Neural progenitor cell (in vitro differentiated cells): ENCODE data around the gene ICAM3. TPM values are rescaled to one million over a fixed set of nuclear protein-coding genes. Genes with fewer than 3 reads are reported as not detected.

Experiments
- DNase-seq: peaks from one replicate; pipeline ENCODE4 v3.0.0-alpha.2; 2016; ENCODE audit warnings: low spot score
- H2AFZ ChIP-seq: fragments of 200-600 bp; sonication (generic); replicated peaks from 2 replicates; pipeline ENCODE4 v1.6.1; 2016; ENCODE audit warnings: antibody characterized with exemption
- H3F3A ChIP-seq: fragments of 200-600 bp; sonication (generic); 2 replicates; pipeline ENCODE4 v1.6.1; 2016; ENCODE audit warnings: antibody characterized with exemption, low read depth
- H3K27ac ChIP-seq: fragments of 200-600 bp; sonication (generic); 2 replicates; pipeline ENCODE4 v1.5.1; 2016; ENCODE audit warnings: mild to moderate bottlenecking
- H3K27me3 ChIP-seq: fragments of 200-600 bp; sonication (generic); 2 replicates; pipeline ENCODE4 v1.6.1; 2016; ENCODE audit warnings: mild to moderate bottlenecking, moderate library complexity
- H3K36me3 ChIP-seq: fragments of 200-600 bp; sonication (generic); 2 replicates; pipeline ENCODE4 v1.5.1; 2016
- H3K4me1 ChIP-seq: fragments of 200-600 bp; sonication (generic); 2 replicates; pipeline ENCODE4 v1.6.1; 2016; ENCODE audit warnings: mixed run types
- H3K4me2 ChIP-seq: fragments of 200-600 bp; sonication (generic); 2 replicates; pipeline ENCODE4 v1.6.1; 2016
- H3K4me3 ChIP-seq: fragments of 200-600 bp; sonication (generic); 2 replicates; pipeline ENCODE4 v1.5.1; 2016
- H3K79me2 ChIP-seq: fragments of 200-600 bp; sonication (generic); 2 replicates; pipeline ENCODE4 v1.6.1; 2016; ENCODE audit warnings: low read depth
- H3K9ac ChIP-seq: fragments of 200-600 bp; sonication (generic); 2 replicates; pipeline ENCODE4 v1.6.1; 2016
- H3K9me3 ChIP-seq: fragments of 200-600 bp; sonication (generic); 2 replicates; pipeline ENCODE4 v1.5.1; 2016; ENCODE audit warnings: low read depth
- H4K20me1 ChIP-seq: fragments of 200-600 bp; sonication (generic); 2 replicates; pipeline ENCODE4 v1.6.1; 2016; ENCODE audit warnings: low read depth
- H3K27ac Mint-ChIP-seq: 3 replicates; pipeline ENCODE4 v1.8.0; 2021; ENCODE audit warnings: mixed read lengths
- H3K27me3 Mint-ChIP-seq: 2 replicates; pipeline ENCODE4 v1.8.0; 2022; ENCODE audit warnings: low read depth, mild to moderate bottlenecking, inconsistent platforms, moderate library complexity, mixed read lengths; ENCODE audit not compliant: insufficient read depth
- H3K36me3 Mint-ChIP-seq: 3 replicates; pipeline ENCODE4 v1.8.0; 2021; ENCODE audit warnings: mixed read lengths
- H3K4me1 Mint-ChIP-seq: 3 replicates; pipeline ENCODE4 v1.8.0; 2021; ENCODE audit warnings: mixed read lengths
- H3K4me3 Mint-ChIP-seq: 3 replicates; pipeline ENCODE4 v1.8.0; 2021; ENCODE audit warnings: mild to moderate bottlenecking, moderate library complexity, mixed read lengths
- H3K9me3 Mint-ChIP-seq: 3 replicates; pipeline ENCODE4 v1.8.0; 2020; ENCODE audit warnings: mixed read lengths
- EZH2 ChIP-seq: fragments of 200-600 bp; sonication (generic); IDR thresholded peaks from 2 replicates; pipeline ENCODE4 v1.6.1; 2017; ENCODE audit warnings: antibody characterized with exemption, mild to moderate bottlenecking, moderate library complexity
- EZH2phosphoT487 ChIP-seq: fragments of 200-600 bp; sonication (generic); IDR thresholded peaks from 2 replicates; pipeline ENCODE4 v1.6.1; 2017; ENCODE audit warnings: antibody characterized with exemption
- total RNA-seq: library from RNA; depleted of rRNA; stranded (reverse); fragments of >200 nt; gene quantifications from 2 replicates; pipeline ENCODE4 v1.2.3, GENCODE V29; 2015; ENCODE audit warnings: low replicate concordance
- TF ChIP-seq, protein P1 (sequence below): fragments of 200-600 bp; sonication (generic); IDR thresholded peaks from 2 replicates; pipeline ENCODE4 v1.5.1; 2017; ENCODE audit warnings: antibody characterized with exemption, mild to moderate bottlenecking

ICAM3 gene
- total RNA-seq, 1 donor from 2014 or later = 1.3 TPM

DNA sequence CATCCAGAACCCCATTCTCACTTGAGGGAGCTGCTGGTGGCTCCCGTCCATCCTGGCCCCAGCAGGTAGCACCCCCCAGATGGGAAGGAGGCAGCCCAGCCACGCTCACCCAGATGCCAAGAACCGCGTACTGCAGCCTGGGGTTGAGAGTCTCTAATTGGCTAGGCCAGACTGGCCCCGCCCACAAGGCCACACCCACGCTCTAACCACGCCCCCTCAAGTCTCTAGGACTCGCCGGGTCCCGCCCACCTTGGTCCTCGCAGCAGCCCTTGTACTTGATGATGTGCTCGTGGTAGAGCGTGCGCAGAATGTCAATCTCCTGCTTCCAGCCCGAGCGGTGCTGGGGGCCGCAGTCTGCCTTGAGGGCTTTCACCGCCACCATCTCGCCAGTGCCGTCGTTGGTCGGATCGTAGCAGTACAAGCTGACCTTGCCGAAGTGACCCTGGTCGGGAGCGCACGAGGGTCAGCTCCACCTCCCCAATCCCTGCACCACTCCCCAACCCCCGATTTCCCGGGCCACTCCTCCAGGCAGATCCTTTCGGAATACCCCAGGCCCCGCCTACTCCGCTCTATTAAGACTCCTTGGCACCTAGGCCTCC, 14.5 kb upstream of the ICAM3 start:
- no peak for TF ChIP-seq EZH2
- no peak for TF ChIP-seq EZH2phosphoT487
- Histone ChIP-seq H2AFZ (peak overlapping the region; percentile 68), H3K9me3 (no peaks in the 10 kb centered on the region), H3K4me2 (peak overlapping the region; percentile 84), H3K4me3 (peak overlapping the region; percentile 50), H3K79me2 (no peaks in the 10 kb centered on the region), H3F3A (peaks cover 31% of the 10 kb centered on the region), H3K9ac (no peak overlapping the region), H3K27ac (no peak overlapping the region), H3K36me3 (no peaks in the 10 kb centered on the region), H3K4me1 (peaks cover 10% of the 10 kb centered on the region), H4K20me1 (peaks cover 23% of the 10 kb centered on the region), H3K27me3 (no peaks in the 10 kb centered on the region)
- DNase-seq = peak; percentile 95
- peaks cover 11% of the 10 kb centered on the region for H3K36me3 Mint-ChIP-seq
- peaks cover 20% of the 10 kb centered on the region for H3K4me1 Mint-ChIP-seq
- H3K27ac Mint-ChIP-seq = no peak overlapping the region
- H3K27me3 Mint-ChIP-seq = peaks cover 2% of the 10 kb centered on the region
- H3K9me3 Mint-ChIP-seq = no peaks in the 10 kb centered on the region
- H3K4me3 Mint-ChIP-seq = peak overlapping the region; percentile 69

GRCh38 chr19:10352764-10353671, 13.6 kb upstream of the ICAM3 start:
- Histone ChIP-seq H3K4me3 (peak overlapping the region; percentile 50), H3K27me3 (no peaks in the 10 kb centered on the region), H3K27ac (no peak overlapping the region), H3F3A (peaks cover 31% of the 10 kb centered on the region), H2AFZ (peak overlapping the region; percentile 68), H4K20me1 (peaks cover 23% of the 10 kb centered on the region), H3K36me3 (no peaks in the 10 kb centered on the region), H3K79me2 (no peaks in the 10 kb centered on the region), H3K4me1 (peaks cover 10% of the 10 kb centered on the region), H3K9ac (no peak overlapping the region), H3K4me2 (peak overlapping the region; percentile 84), H3K9me3 (no peaks in the 10 kb centered on the region)
- peaks cover 11% of the 10 kb centered on the region for H3K36me3 Mint-ChIP-seq
- peak overlapping the region; percentile 77 for H3K4me3 Mint-ChIP-seq
- DNase-seq = peak; percentile 95
- peaks cover 20% of the 10 kb centered on the region for H3K4me1 Mint-ChIP-seq
- peaks cover 2% of the 10 kb centered on the region for H3K27me3 Mint-ChIP-seq
- peak overlapping the region; percentile 46 for H3K27ac Mint-ChIP-seq
- H3K9me3 Mint-ChIP-seq = no peaks in the 10 kb centered on the region
- TF ChIP-seq, protein P1, sequence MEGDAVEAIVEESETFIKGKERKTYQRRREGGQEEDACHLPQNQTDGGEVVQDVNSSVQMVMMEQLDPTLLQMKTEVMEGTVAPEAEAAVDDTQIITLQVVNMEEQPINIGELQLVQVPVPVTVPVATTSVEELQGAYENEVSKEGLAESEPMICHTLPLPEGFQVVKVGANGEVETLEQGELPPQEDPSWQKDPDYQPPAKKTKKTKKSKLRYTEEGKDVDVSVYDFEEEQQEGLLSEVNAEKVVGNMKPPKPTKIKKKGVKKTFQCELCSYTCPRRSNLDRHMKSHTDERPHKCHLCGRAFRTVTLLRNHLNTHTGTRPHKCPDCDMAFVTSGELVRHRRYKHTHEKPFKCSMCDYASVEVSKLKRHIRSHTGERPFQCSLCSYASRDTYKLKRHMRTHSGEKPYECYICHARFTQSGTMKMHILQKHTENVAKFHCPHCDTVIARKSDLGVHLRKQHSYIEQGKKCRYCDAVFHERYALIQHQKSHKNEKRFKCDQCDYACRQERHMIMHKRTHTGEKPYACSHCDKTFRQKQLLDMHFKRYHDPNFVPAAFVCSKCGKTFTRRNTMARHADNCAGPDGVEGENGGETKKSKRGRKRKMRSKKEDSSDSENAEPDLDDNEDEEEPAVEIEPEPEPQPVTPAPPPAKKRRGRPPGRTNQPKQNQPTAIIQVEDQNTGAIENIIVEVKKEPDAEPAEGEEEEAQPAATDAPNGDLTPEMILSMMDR = no peak
- TF ChIP-seq EZH2phosphoT487 (no peak), EZH2 (no peak)

DNA sequence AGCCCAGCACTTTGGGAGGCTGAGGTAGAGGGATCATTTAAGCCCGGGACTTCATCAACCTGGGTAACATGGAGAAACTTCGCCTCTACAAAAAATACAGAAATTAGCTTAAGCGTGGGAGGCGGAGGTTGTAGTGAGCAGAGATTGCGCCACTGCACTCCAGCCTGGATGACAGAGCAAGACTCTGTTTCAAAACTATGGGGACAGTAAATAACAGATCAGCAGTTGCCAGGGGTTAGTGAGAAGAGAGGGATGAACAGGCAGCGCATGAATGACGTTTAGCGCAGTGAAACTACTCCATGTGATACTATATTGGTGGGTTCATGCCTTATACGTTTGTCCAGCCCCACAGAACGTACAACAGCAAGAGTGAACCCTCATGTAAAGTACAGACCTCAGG, 7.1 kb upstream of the ICAM3 start:
- H3F3A ChIP-seq = no peaks in the 10 kb centered on the region
- no peaks in the 10 kb centered on the region for H3K9me3 Mint-ChIP-seq
- H3K79me2 ChIP-seq = no peaks in the 10 kb centered on the region
- H3K4me1 ChIP-seq = no peaks in the 10 kb centered on the region
- H3K4me3 ChIP-seq = no peak overlapping the region
- H2AFZ ChIP-seq = no peak overlapping the region
- H3K27me3 Mint-ChIP-seq = peaks cover 2% of the 10 kb centered on the region
- H3K4me1 Mint-ChIP-seq = no peaks in the 10 kb centered on the region
- H3K27me3 ChIP-seq = no peaks in the 10 kb centered on the region
- no peak for DNase-seq
- H3K9ac ChIP-seq = no peak overlapping the region
- TF ChIP-seq, protein P1 = no peak
- TF ChIP-seq EZH2phosphoT487 (no peak), EZH2 (no peak)
- H3K36me3 ChIP-seq = no peaks in the 10 kb centered on the region
- H3K27ac Mint-ChIP-seq = no peak overlapping the region
- H3K4me3 Mint-ChIP-seq = no peak overlapping the region
- H3K36me3 Mint-ChIP-seq = no peaks in the 10 kb centered on the region
- H4K20me1 ChIP-seq = no peaks in the 10 kb centered on the region
- H3K27ac ChIP-seq = no peak overlapping the region
- no peaks in the 10 kb centered on the region for H3K9me3 ChIP-seq
- no peak overlapping the region for H3K4me2 ChIP-seq
